Hematopoietic multipotent progenitor cell treated with erythropoietin and hydrocortisone succinate and interleukin-3 and kit ligand, for 6 days (in vitro differentiated cells): ENCODE data around the gene RGS7.
"Not testable (repeated sequence)": the region's sequence is repeated elsewhere in the genome, so short reads cannot be mapped to it uniquely, and the experiment has no call there.

Experiments
- DNase-seq: peaks from one replicate; pipeline ENCODE4 v3.0.0-alpha.2; 2015

RGS7 gene

GRCh38 chr1:240821925-240822324, 535.1 kb downstream of the RGS7 start:
- DNase-seq = no peak

- DNase-seq = no peak
These were observed 536.2 kb downstream of the RGS7 start for GRCh38 chr1:240820816-240821215.

GRCh38 chr1:240816472-240816871, 540.5 kb downstream of the RGS7 start:
- DNase-seq = no peak

GRCh38 chr1:240813720-240814119, 543.3 kb downstream of the RGS7 start:
- no peak for DNase-seq

GRCh38 chr1:240811256-240811655, 545.7 kb downstream of the RGS7 start:
- DNase-seq = no peak

- DNase-seq = no peak
These were observed 548.6 kb downstream of the RGS7 start for GRCh38 chr1:240808381-240808780.

- no peak for DNase-seq
These were observed 550.7 kb downstream of the RGS7 start for GRCh38 chr1:240806200-240806745.

GRCh38 chr1:240804475-240804874, 552.5 kb downstream of the RGS7 start:
- DNase-seq = no peak

- DNase-seq = no peak
These were observed 553.9 kb downstream of the RGS7 start for GRCh38 chr1:240803151-240803550.

- no peak for DNase-seq
These were observed 554.7 kb downstream of the RGS7 start for GRCh38 chr1:240802271-240802670.

- no peak for DNase-seq
These were observed 555.6 kb downstream of the RGS7 start for GRCh38 chr1:240801442-240801841.

GRCh38 chr1:240800291-240800690, 556.7 kb downstream of the RGS7 start:
- no peak for DNase-seq

- DNase-seq = no peak
These were observed 560.0 kb downstream of the RGS7 start for GRCh38 chr1:240797050-240797449.

GRCh38 chr1:240794046-240794843, 562.8 kb downstream of the RGS7 start:
- no peak for DNase-seq

GRCh38 chr1:240792915-240793529, 564.0 kb downstream of the RGS7 start:
- DNase-seq = no peak

- no peak for DNase-seq
These were observed 566.1 kb downstream of the RGS7 start for GRCh38 chr1:240790856-240791255.

- DNase-seq = no peak
These were observed 570.1 kb downstream of the RGS7 start for GRCh38 chr1:240786880-240787279.

GRCh38 chr1:240784776-240785175, 572.2 kb downstream of the RGS7 start:
- no peak for DNase-seq

GRCh38 chr1:240783728-240784137, 573.3 kb downstream of the RGS7 start:
- DNase-seq = not testable (repeated sequence)

- no peak for DNase-seq
These were observed 580.8 kb downstream of the RGS7 start for GRCh38 chr1:240776237-240776636.

GRCh38 chr1:240772131-240772530, 584.9 kb downstream of the RGS7 start:
- no peak for DNase-seq

- DNase-seq = no peak
These were observed 585.6 kb downstream of the RGS7 start for GRCh38 chr1:240771450-240771849.

GRCh38 chr1:240768979-240769378, 588.0 kb downstream of the RGS7 start:
- no peak for DNase-seq

- no peak for DNase-seq
These were observed 590.2 kb downstream of the RGS7 start for GRCh38 chr1:240766831-240767230.
